GM23248 (cell line): ENCODE data around the gene KCMF1.

Experiments used
- EZH2 ChIP-seq: fragments of 200-600 bp; sonication (generic); IDR thresholded peaks from 2 replicates; pipeline ENCODE4 v1.6.1; 2018; ENCODE audit warnings: antibody characterized with exemption, mild to moderate bottlenecking; ENCODE audit not compliant: insufficient read depth, poor library complexity, severe bottlenecking
- EZH2phosphoT487 ChIP-seq: fragments of 200-600 bp; sonication (generic); IDR thresholded peaks from 2 replicates; pipeline ENCODE4 v1.6.1; 2018; ENCODE audit warnings: antibody characterized with exemption, moderate library complexity, mild to moderate bottlenecking, low read depth; ENCODE audit not compliant: insufficient read depth

DNA sequence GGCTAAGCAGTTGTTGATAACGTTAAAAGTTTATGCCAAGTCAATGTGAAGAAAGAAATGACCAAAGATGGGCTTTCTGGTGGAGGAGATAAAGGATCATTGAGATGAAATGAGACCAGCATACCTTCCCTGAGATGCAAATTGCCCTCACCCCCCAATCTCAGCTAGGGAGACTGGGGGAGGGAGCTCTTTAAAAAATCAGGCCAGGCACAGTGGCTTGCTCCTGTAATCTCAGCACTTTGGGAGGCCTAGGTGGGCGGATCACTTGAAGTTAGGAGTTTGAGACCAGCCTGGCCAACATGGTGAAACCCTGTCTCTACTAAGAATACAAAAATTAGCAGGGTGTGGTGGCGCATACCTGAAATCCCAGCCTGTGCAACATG lies 30.9 kb upstream of the KCMF1 start:
- TF ChIP-seq EZH2 (no peak), EZH2phosphoT487 (no peak)
